ENCODE results near the gene AFDN.

- TF ChIP-seq CTCF (IDR thresholded peaks at IDR 0.05) = no peak
- TF ChIP-seq EZH2phosphoT487 (IDR thresholded peaks at IDR 0.05) = no peak
- TF ChIP-seq EZH2 (IDR thresholded peaks at IDR 0.05) = no peak
These were observed 46.0 kb downstream of the AFDN start for GRCh38 chr6:167872538-167873210.

All from neural progenitor cell (in vitro differentiated cells).